ENCODE results near the gene TNFSF9. TPM values are rescaled to one million over a fixed set of nuclear protein-coding genes. Genes with fewer than 3 reads are reported as not detected.

TNFSF9 gene
- total RNA-seq, 2 experiments from 2014 or later = 20.9 to 22.3 TPM

DNA sequence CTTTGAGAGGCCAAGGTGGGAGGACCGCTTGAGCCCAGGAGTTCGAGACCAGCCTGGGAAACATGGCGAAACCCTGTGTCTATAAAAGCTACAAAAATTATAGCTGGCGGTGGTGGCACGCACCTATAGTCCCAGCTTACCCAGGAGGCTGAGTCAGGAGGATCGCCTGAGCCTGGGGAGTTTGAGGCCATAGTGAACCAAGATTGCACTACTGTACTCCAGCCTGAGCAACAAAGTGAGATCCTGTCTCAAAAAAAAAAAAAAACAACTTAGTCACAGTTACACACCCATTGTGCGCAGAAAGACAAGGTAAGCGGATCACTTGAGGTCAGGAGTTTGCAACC is 48.5 kb upstream of the TNFSF9 start:
- peak overlapping the region; percentile 80 for H3K4me2 ChIP-seq (ENCODE audit: low read length)
- BruUV-seq (replicated peaks) = no TSS peak
- no peaks in the 10 kb centered on the region for H3K9me3 ChIP-seq (ENCODE audit: low read length)
- peaks cover 6% of the 10 kb centered on the region; the same call in 1 of the 2 replicates for H3K79me2 ChIP-seq (ENCODE audit: insufficient read depth, low read depth, low read length)
- intact Hi-C loops (cut with micrococcal nuclease; ENCODE audit: unreplicated experiment) = loop anchor here (2.0 kb wide), 1 partner anchor 20 kb away; the partner anchor contains the start of gene TUBB4A
- ChIA-PET CTCF (ENCODE audit: unreplicated experiment) (no interaction called here), POLR2A (interaction anchor here (0.6 kb wide), 2 partner anchors 20 to 100 kb away, joined by 3 to 4 read pairs; no protein-coding TSS in a partner anchor)
- H2AFZ ChIP-seq (ENCODE audit: low read length) = peak overlapping the region; percentile 95; the same call in 1 of the 2 replicates
- peak overlapping the region; percentile 67 for H3K27ac ChIP-seq (ENCODE audit: low read depth, low read length, poor library complexity, severe bottlenecking)
- H3K9me2 ChIP-seq (ENCODE audit: insufficient read depth, low read length) = no peaks in the 10 kb centered on the region
- no peaks in the 10 kb centered on the region for H3K36me3 ChIP-seq (ENCODE audit: insufficient read depth, low read length)
- peaks cover 38% of the 10 kb centered on the region for H3K4me1 ChIP-seq (ENCODE audit: insufficient read depth, low read length, poor library complexity, severe bottlenecking)
- no peak for DNase-seq (ENCODE audit: low spot score)
- no peaks in the 10 kb centered on the region for H4K20me1 ChIP-seq (ENCODE audit: insufficient read depth, low read length)
- TF ChIP-seq EZH2phosphoT487 (IDR thresholded peaks at IDR 0.05; ENCODE audit: borderline replicate concordance, low read depth, low read length) = no peak
- TF ChIP-seq, protein P1, sequence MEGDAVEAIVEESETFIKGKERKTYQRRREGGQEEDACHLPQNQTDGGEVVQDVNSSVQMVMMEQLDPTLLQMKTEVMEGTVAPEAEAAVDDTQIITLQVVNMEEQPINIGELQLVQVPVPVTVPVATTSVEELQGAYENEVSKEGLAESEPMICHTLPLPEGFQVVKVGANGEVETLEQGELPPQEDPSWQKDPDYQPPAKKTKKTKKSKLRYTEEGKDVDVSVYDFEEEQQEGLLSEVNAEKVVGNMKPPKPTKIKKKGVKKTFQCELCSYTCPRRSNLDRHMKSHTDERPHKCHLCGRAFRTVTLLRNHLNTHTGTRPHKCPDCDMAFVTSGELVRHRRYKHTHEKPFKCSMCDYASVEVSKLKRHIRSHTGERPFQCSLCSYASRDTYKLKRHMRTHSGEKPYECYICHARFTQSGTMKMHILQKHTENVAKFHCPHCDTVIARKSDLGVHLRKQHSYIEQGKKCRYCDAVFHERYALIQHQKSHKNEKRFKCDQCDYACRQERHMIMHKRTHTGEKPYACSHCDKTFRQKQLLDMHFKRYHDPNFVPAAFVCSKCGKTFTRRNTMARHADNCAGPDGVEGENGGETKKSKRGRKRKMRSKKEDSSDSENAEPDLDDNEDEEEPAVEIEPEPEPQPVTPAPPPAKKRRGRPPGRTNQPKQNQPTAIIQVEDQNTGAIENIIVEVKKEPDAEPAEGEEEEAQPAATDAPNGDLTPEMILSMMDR (conservative IDR thresholded peaks at IDR 0.05; ENCODE audit: low read length) = no peak
- H3K4me3 ChIP-seq (ENCODE audit: low read depth, low read length, poor library complexity, severe bottlenecking) = peak overlapping the region; percentile 82

DNA sequence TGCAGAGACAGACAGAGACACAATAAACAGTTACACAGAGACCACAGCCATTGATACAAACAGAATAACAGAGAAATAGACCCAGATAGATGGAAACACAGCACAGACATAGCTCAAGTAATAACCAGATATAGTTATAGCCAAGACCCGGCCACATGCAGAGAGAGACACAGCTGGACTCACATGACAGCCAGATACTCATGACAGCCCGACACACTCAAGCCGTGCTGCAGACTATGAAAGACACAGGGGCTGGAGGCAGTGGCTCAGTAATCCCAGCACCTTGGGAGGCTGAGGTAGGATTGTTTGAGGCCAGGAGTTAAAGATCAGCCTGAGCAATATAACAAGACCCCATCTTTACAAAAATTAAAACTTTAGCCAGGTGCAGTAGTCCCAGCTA is 47.6 kb upstream of the TNFSF9 start:
- no peak for DNase-seq (ENCODE audit: low spot score)
- Histone ChIP-seq H4K20me1 (ENCODE audit: insufficient read depth, low read length) (no peaks in the 10 kb centered on the region), H3K36me3 (ENCODE audit: insufficient read depth, low read length) (no peaks in the 10 kb centered on the region), H3K4me1 (ENCODE audit: insufficient read depth, low read length, poor library complexity, severe bottlenecking) (peaks cover 38% of the 10 kb centered on the region), H3K79me2 (ENCODE audit: insufficient read depth, low read depth, low read length) (peaks cover 6% of the 10 kb centered on the region; the same call in 1 of the 2 replicates), H3K27ac (ENCODE audit: low read depth, low read length, poor library complexity, severe bottlenecking) (no peak overlapping the region), H3K4me2 (ENCODE audit: low read length) (no peak overlapping the region), H3K9me3 (ENCODE audit: low read length) (no peaks in the 10 kb centered on the region), H2AFZ (ENCODE audit: low read length) (peak overlapping the region; percentile 34; the same call in 1 of the 2 replicates), H3K4me3 (ENCODE audit: low read depth, low read length, poor library complexity, severe bottlenecking) (no peak overlapping the region), H3K9me2 (ENCODE audit: insufficient read depth, low read length) (no peaks in the 10 kb centered on the region)
- TF ChIP-seq EZH2phosphoT487 (IDR thresholded peaks at IDR 0.05; ENCODE audit: borderline replicate concordance, low read depth, low read length) = no peak
- TF ChIP-seq, protein P1 (conservative IDR thresholded peaks at IDR 0.05; ENCODE audit: low read length) = no peak
- intact Hi-C loops (cut with micrococcal nuclease; ENCODE audit: unreplicated experiment) = loop anchor here (2.0 kb wide), 1 partner anchor 20 kb away; the partner anchor contains the start of gene TUBB4A
- POLR2A ChIA-PET = no interaction called here
- no TSS peak for BruUV-seq (replicated peaks)
- CTCF ChIA-PET (ENCODE audit: unreplicated experiment) = no interaction called here

DNA sequence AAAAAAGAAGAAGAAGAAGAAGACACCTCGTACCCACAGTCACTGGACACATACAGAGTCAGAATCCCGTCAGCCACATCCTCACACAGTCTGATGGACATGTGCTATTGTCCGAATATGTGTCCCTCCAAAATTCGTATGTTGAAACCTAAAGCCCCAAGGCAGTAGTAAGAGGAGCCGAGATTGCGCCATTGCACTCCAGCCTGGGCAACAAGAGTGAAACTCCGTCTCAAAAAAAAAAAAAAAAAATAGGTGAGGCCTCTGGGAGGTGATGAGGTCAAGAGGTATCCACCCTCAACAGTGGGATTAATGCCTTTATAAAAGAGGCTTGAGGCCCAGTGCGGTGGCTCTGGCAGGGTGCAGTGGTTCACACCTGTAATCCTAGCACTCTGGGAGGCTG is 46.6 kb upstream of the TNFSF9 start:
- Histone ChIP-seq H3K4me3 (ENCODE audit: low read depth, low read length, poor library complexity, severe bottlenecking) (no peak overlapping the region), H3K9me3 (ENCODE audit: low read length) (no peaks in the 10 kb centered on the region), H3K4me1 (ENCODE audit: insufficient read depth, low read length, poor library complexity, severe bottlenecking) (peaks cover 40% of the 10 kb centered on the region), H3K4me2 (ENCODE audit: low read length) (no peak overlapping the region), H2AFZ (ENCODE audit: low read length) (no peak overlapping the region), H3K36me3 (ENCODE audit: insufficient read depth, low read length) (no peaks in the 10 kb centered on the region), H4K20me1 (ENCODE audit: insufficient read depth, low read length) (no peaks in the 10 kb centered on the region), H3K9me2 (ENCODE audit: insufficient read depth, low read length) (no peaks in the 10 kb centered on the region), H3K79me2 (ENCODE audit: insufficient read depth, low read depth, low read length) (peaks cover 6% of the 10 kb centered on the region; the same call in 1 of the 2 replicates), H3K27ac (ENCODE audit: low read depth, low read length, poor library complexity, severe bottlenecking) (no peak overlapping the region)
- POLR2A ChIA-PET = no interaction called here
- CTCF ChIA-PET (ENCODE audit: unreplicated experiment) = no interaction called here
- TF ChIP-seq EZH2phosphoT487 (IDR thresholded peaks at IDR 0.05; ENCODE audit: borderline replicate concordance, low read depth, low read length) = no peak
- TF ChIP-seq, protein P1 (conservative IDR thresholded peaks at IDR 0.05; ENCODE audit: low read length) = no peak
- DNase-seq (ENCODE audit: low spot score) = no peak
- intact Hi-C loops (cut with micrococcal nuclease; ENCODE audit: unreplicated experiment) = no loop called here
- no TSS peak for BruUV-seq (replicated peaks)
